GM19351 (cell line): ENCODE measurements around the gene ANXA6.

ENCODE experiments used
- ATAC-seq: cut with Tn5 transposase; IDR thresholded peaks from one replicate; pipeline ENCODE4 v1.9.1; 2021; ENCODE audit warnings: mild to moderate bottlenecking, moderate library complexity; ENCODE audit not compliant: unreplicated experiment

ANXA6 gene

DNA sequence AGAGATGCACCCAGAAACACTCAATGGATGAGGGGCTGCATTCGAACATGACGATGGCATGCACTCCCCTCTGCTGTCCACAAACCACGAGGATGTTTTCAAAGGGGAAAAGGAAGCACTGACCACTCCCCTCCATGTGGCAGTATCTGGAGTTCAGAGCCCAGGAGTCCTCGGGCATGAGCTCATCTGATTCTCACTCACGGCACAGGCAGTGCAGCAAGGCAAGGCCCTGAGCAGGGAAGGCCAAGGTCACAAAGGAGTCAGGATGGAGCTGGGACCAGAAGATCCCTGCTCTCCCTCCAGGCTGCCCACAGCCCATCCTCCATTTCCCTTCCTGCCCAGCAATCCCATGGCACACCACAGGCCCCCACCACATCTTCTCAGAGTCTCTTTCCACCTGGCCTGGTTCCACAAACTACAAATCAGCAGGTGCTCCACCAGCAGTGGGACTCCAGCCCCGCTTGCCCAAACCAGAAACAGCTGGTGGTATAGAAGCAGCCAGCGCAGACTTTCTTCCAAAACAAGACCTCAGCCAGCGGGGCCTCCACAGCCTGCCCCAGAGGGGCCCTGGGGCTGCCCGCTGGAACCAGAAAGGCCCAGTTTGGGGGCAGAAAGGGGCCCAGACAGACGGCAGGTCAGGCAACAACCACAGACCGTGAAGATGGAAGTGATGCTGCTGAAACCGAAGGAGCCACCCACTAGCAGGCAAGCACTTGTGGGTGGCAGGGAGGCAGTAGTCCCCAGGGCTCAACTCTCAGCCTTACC, 89.0 kb downstream of the ANXA6 start:
- peak; percentile 66 for ATAC-seq

DNA sequence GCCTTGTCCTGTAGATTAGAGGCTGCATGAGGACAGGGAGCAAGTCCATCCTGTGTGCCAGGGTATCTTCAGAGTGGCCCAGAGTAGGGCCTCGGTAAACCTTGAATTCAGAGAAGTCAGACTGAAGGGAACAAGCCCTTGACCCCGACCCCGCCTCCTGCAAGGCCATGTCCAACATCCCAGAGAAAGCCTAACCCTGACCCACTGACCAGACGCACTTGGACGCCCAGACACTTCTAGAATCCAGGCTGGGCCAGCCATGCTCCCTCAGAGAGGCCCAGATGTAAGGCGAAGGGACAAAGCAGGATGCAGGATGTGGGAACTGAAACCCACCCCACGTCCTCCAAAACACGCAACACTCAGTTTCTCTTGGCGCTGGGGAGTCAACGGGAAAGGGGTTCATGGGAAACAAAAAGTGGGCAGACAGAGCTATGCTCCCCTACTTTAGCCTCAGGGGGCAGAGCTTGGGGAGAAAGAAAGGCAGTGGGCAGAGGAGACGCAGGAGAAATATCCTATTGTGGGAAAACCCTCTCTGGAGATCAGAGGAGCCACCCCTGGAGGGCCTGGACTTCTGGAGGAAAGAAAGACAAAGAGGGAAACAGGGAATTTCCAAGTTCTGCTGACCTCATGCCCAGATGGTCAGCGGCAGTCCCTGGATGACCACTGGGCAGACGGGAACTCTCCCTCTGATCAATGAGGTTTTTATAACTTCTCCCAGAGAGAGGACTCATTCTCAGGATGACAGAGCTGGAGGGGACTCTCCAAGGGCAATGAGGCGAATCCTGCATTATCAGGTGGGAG, 89.7 kb downstream of the ANXA6 start:
- no peak for ATAC-seq

DNA sequence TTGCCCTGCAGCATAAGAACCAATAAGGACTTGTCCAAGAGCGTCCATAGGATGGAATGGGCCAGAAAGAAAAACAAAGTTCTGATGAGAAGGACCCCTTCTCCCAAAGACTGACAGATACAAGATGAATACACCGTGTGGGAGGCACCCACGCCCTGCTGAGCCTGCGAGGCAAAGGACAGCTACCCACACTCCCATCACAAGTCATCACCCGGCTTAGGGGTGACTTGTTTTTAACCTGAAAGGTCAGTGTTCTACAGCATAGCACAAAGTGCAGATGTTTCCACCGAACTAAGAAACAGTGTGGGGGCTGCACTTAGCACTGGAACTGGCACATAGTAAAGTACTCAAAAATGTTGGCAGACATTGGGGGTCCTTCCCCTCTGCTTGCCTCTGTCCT, 90.7 kb downstream of the ANXA6 start:
- no peak for ATAC-seq

DNA sequence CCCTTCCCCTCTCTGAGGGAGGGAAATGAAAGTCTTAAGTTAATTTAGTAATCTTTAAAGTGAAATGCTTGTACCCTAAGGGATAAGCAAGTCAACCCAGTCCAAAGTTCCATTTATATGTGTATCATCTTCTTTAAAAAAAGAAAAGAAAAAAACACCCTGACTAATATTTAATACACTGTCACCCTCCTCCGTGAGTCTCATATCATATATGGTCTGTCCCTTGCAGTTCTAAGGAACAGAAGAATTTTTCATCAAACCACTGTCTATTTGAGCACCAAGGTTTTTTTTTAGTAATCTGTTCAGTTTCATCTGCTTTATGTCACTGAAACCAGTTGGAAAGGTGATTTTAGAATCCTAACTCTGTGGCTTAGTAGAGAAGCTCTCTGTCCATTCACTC, 92.0 kb downstream of the ANXA6 start:
- no peak for ATAC-seq

DNA sequence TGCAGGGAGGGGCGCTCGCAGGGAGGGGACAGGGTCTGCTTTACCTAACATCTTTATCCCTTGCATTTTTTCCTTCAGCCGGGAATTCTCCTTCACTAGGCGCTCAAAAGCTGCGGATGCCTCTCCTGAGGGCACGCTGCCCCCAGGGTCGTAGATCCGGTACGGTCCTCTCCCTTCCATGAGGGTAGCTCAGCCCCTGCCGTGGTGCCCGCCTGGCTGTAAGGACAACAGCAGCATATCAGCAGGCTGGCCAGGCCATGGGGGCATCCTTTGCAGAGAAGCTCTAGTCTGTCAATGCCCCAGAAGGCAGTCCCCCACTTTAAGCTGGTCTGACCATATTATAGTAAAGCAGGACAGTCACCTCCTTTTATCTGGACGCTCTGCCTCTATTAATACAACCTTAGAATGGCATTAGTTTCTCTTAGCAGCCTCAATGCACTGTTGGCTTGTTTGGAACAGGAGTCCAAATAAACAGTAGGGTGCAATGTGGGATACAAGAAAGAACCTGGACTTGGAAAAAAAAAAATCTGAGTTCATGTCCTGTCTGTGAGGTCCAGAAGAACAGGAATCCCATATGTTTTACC, 92.6 kb downstream of the ANXA6 start:
- no peak for ATAC-seq

DNA sequence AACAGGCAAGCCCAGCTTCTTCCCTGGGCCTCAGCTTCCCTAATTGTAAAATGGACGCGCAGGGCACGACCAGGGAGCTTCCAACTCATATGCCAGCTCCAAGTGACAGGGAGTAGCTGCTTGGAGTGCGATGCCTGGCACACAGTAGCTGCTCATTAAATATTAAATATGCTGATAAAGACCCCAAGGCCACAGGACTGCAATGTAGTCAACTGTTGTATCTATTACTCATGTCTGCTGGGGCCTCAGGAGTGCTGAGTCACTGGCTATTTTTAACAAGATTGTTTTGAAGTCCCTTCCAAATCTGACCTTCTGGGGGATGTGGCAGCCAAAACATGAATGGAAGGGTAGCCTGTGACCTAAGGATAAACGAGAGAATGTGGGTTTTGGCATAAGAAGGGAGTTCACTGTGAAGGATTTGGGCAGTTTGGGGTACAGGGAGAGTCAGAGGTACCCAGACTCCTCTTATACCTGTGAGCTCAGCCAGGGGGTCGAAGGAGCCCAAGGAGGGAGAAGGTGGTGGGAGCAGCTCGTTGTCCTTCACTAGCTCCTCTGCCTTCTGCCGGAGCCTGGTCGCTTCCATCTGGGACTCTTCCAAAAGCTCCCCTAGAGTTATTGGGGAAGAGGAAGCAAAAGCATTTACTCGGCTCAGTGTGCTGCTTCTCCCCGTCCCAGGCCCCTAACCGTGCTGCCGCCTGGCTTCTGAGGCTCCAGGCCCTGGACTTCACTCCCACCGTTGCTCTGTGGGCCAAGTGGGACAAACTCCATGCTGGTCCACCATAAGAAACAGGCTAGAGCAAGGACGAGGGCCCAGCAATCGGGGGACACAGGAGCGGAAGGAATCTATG, 94.2 kb downstream of the ANXA6 start:
- ATAC-seq: no peak

DNA sequence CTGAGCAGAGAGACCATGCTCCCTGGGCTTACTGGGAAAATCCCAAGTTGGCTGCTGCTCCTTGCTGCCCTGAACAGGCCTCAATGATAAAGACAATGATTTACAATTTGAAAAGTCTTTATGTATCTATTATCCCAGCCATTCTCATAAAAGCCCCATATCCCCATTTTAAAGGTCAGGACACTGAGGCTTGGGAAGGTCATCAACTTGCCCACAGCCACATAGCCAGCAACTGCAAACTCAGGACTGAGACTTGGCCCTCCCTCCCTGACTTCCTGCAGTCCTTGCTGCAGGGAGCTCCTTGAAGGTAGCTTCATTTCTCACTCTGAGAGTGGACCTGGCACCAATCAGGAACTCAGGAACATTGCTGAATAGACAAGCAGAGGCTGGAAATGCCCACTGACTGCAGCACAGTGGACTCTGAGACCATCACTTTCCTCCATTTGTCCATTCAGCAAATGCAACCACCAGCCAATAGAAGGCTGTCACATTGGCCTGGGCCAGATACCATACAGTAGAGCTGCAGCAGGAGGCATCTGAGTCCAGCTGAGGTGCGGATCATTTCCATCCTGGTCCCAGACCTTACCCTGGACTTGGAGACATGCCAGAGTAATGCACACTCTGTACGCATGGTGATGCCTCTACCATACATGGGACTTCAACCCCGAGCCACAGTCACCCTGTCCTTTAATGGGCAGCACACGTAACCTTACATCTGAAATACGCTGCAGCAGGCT, 95.0 kb downstream of the ANXA6 start:
- ATAC-seq: no peak

DNA sequence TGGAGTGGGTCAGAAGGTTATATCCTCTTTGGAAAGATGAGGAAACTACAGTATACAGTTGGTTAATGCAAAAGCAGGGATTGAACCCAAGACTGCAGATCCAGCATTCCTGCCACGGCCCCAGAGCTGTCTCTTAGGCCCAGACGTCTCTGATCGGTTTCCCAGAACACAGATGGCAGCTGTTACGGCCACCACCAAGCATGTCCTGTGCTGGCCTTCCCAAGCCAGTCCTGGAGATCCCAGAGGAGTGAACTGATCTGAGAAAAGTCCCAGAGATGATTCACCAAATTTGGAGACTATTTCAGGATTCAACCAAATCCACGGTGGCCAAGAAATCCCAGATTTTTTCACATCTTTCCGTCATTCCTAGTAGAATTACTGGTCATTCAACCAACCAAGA, 96.8 kb downstream of the ANXA6 start:
- ATAC-seq: no peak

DNA sequence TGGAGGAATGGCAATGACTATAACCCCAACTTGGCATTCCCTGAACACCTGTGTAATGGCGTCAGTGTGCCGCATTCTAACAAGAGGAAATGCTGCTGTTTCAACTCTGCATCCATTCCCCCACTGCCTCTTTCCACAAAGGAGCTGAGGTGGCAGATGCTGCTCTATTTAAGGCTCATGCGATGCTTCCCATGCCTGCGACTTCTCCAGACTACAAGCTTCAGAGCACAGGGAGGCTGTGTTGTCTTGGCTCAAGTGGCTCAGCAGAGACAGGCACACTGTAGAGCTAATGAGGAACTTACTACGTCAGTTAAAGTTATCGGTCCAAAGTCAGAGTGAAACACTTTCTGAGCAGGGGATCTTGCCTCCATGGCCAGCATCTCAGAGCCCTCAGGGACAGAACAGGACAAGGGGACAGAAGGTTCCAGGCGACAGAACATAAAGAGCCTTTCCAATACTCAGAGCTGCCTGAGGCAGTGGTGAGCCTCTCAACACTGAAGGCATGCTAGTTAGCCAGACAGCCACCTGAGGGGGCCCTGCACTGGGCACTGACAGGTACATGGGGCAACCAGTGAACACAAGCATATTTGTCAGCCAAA, 98.6 kb downstream of the ANXA6 start:
- no peak for ATAC-seq

DNA sequence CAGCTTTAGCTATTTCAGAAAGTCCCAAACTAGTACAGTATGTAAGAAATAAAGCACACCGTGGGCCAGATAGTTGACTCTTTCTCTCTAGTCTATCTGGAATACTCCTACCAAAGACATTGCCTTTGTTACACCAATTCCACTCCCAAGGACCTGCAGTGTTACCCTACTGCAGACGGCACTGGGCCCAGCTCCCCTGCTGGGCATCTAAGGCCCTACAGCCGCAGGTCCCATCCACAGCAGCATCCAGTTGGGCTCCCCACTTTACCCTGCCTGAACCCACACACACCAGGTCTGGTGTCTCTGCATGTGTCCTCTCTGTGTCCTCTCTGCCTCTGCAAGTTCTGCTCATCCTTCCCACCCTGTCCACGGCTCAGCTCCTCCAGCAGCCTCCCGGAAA, 99.3 kb downstream of the ANXA6 start:
- no peak for ATAC-seq

DNA sequence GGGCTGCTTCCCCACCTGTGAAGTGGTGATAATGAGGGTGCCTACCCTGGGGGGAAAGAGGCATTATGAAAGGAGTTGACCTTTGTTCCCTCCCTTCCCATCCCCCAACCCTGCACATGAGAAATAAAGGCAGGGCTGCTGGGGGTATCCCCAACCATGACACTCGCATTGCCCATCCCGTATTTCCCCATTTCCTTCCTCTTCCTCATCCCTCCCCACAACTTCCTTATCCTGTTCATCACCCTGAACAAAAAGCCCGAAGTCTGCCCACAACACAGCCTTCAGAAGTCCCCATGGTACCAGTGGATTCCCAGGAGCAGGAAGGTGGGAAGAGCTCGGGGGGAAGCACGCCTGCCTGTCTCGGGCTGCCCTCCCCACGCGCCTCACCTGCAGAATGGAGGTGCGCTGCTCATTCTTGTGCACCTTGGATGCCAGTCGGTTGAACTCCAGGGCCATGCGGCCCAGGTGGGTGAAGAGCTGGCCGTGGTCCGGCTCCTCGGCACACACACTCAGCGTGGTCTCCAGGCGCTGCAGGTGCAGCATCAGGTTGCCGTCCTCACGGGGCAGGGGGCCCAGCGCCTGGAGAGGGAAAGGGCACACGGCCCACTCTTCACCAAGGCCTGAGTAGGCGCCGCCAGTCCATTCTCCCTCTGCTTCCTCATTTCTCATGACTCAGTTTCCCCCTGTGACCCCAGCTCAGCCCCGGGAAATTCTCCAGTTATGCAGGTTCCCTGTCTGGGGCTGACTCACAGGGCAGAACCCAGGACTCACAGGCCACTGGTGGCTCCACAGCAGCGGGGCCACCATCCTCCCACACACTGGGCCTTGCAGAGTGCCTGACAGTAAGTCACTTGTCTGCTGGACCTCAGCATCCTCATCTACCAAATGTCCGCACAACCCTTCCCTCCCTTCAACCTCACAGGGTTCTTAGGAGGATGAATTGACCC, 100.9 kb downstream of the ANXA6 start:
- ATAC-seq: no peak

DNA sequence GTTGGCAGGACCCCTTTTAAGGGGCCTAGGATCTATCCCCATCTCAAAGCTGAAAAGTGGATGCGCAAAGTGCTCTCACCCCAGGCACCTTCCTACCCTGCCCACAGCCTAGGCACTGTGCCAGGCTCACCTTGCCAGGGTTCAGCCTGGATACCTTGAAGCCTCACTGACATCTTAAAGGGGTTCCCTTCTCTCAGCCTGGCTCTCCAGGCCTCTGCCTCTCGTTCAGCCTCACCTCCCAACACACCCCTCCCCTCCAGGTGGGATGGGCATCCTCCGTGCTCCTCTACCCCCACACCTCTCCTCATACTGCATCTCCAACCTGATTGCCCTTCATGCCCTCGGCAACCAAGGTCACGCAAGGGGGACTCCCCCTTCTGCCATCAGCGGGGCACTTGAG, 102.2 kb downstream of the ANXA6 start:
- no peak for ATAC-seq

DNA sequence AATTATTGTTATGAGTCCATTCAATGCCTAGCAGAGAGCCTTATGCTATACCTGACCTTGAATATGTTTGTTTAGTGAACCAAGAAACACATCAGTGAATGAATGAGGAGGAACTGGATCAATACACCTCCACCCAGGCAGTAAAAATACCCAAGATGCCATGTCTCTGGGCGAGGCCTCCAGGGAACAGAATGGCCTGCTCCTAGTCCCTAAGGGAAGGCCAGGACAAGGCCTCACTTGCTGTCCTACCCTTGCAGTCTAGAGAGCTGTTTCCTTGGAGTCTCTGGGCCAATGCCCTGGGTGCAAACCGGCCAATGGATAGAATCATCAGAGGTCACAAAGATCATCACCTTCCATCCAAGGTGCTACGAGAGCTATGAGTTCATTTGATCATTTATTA, 102.9 kb downstream of the ANXA6 start:
- no peak for ATAC-seq

DNA sequence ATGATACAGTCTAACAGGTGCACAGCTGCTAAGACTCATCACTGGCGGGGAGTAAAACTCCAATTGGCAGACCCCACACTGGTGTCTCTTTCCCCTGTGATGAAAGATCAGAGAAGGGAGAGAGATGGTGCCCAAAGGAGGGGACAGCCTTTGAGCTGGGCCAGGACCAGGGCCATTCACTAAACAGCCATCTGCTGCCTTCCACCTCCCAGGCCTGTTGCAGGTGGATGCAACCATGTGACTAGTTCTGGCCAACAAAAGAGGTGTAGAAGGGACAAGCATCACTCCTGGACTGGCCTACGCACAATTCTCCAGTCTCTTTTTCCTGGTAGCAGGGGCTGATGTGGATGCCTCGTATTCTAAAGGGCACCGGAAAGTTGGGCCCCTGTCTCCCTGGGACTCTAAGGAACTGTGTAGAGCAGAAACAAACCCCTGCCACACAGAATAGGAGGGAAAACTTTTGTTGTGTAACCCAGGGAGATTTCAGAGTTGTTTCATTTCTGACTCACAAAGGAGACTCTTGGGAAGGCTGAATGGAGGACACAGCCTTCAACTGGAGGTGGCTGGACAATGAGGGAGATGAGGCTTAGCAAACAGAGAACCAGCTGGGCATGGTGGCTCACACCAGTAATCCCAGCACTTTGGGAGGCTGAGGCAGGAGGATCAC, 103.7 kb downstream of the ANXA6 start:
- no peak for ATAC-seq

DNA sequence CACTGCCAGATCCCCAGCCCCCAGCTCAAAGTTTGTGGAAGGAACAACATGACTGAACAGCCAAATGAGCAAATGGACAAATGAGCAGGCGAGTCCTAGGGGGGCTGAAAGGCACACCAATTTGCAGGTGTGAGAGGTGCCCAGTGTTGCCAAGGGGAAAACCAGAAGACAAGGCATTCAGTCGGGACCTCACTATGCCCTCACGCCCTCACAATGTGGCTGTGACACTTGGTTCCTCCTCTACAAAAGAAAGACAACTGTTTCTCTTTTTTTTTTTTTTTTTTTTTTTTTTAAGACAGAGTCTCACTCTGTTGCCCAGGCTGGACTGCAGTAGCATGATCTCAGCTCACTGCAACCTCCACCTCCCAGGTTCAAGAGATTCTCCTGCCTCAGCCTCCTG, 104.7 kb downstream of the ANXA6 start:
- ATAC-seq: no peak

DNA sequence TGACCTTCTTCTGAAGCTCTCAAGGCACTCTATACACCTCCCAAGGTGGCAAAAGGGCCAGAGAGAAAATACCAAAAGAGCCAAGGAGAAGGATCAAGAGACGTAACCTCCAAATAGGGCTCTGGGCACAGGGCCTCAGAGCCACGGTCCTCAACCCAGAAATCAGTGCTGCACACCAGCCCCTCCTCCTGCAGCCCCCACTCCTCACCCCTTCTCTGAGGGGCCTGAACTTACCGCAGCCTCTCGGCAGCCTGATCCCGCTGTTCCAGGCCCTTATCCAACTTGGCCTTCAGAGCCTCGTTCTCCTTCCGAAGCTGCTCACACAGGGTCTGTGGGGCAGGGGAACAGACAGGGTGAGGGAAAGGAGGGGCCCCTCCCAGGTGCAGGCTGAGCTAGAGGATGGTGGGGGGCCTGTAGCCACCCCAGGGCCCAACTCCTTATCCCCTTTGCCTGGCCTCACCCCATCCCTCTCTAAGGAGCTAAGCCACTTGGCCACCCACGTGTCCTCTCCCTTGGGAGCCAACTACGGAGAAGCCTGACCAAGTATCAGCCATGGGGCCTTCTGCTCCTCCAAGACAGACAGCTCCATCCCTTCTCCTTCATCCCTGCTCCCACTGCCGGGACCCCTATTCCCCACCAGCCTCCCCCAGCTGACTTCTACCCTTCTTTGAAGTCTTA, 105.5 kb downstream of the ANXA6 start:
- ATAC-seq: peak; percentile 7

DNA sequence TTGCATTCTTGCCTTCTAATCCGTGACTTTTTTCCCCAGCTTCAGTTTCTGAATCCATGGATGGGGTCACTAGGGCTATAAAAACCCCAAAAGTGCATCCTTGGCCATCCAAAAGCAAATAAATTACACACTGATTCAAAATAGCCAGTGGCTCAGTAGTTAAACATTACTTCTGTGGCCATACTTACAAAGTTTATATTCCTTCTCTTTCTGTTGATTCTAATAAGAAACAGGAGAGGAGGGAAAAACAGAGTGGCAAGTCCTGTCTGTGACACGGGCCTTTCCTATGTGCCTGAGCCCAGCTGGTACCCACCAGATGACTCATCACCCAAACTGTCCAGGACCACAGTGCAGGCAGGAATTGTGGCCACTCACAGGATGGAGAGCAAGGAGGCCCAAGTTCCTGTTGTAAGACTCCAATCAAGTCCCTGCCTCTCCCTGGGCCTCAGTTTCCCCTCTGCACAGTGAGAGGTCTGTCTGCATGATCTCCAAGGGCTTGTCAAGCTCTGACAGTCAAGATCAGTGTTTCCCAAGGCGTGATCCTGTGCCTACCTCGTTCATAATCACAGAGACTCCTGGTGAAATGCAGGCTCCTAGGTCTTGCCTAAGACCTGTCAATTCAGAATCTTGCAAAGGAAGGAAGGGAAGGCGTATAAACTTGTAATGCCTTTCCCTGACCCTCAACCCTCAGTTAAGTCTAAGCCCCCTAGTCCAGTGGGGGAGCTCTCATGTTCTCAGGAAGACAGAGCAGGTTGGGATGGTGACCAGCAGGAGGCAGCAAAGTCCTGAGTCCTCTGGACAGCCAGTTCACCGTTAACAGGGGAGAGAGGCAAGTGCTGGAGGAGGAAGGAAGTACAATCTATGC, 106.3 kb downstream of the ANXA6 start:
- peak; percentile 83 for ATAC-seq
